ENCODE results near the gene USP12.

Gene USP12

GRCh38 chr13:27043013-27043412 lies 128.6 kb downstream of the USP12 start:
- DNase-seq (ENCODE audit: low read depth) = peak; percentile 94
- no peak overlapping the region for H3K4me3 ChIP-seq (ENCODE audit: low read depth, low read length)
- in situ Hi-C loops (cut with HindIII; ENCODE audit: low sequenced_read_pairs) = no loop called here
- TF ChIP-seq CTCF (IDR thresholded peaks at IDR 0.05; ENCODE audit: low read depth, low read length, missing control alignments) = no peak

GRCh38 chr13:27041341-27041740 lies 130.3 kb downstream of the USP12 start:
- DNase-seq (ENCODE audit: low read depth) = no peak
- TF ChIP-seq CTCF (IDR thresholded peaks at IDR 0.05; ENCODE audit: low read depth, low read length, missing control alignments) = no peak
- no peak overlapping the region for H3K4me3 ChIP-seq (ENCODE audit: low read depth, low read length)
- in situ Hi-C loops (cut with HindIII; ENCODE audit: low sequenced_read_pairs) = no loop called here

GRCh38 chr13:27040826-27041108 lies 130.8 kb downstream of the USP12 start:
- no peak for DNase-seq (ENCODE audit: low read depth)
- TF ChIP-seq CTCF (IDR thresholded peaks at IDR 0.05; ENCODE audit: low read depth, low read length, missing control alignments) = no peak
- in situ Hi-C loops (cut with HindIII; ENCODE audit: low sequenced_read_pairs) = no loop called here

GRCh38 chr13:27039171-27039701 lies 132.4 kb downstream of the USP12 start:
- in situ Hi-C loops (cut with HindIII; ENCODE audit: low sequenced_read_pairs) = loop anchor here (5.0 kb wide), 1 partner anchor 42 kb away; no protein-coding TSS in a partner anchor
- TF ChIP-seq CTCF (IDR thresholded peaks at IDR 0.05; ENCODE audit: low read depth, low read length, missing control alignments) = no peak

More at GRCh38 chr13:27040826-27041108, 130.8 kb downstream of the USP12 start:
- no peak overlapping the region for H3K4me3 ChIP-seq (ENCODE audit: low read depth, low read length)

GRCh38 chr13:27038323-27038722 lies 133.3 kb downstream of the USP12 start:
- DNase-seq (ENCODE audit: low read depth) = peak; percentile 76
- no peak for TF ChIP-seq CTCF (IDR thresholded peaks at IDR 0.05; ENCODE audit: low read depth, low read length, missing control alignments)
- in situ Hi-C loops (cut with HindIII; ENCODE audit: low sequenced_read_pairs) = loop anchor here (5.0 kb wide), 1 partner anchor 41 kb away; no protein-coding TSS in a partner anchor
- no peak overlapping the region for H3K4me3 ChIP-seq (ENCODE audit: low read depth, low read length)

More at GRCh38 chr13:27039171-27039701, 132.4 kb downstream of the USP12 start:
- H3K4me3 ChIP-seq (ENCODE audit: low read depth, low read length) = no peak overlapping the region
- DNase-seq (ENCODE audit: low read depth) = no peak

- no peak for TF ChIP-seq CTCF (IDR thresholded peaks at IDR 0.05; ENCODE audit: low read depth, low read length, missing control alignments)
- DNase-seq (ENCODE audit: low read depth) = no peak
- H3K4me3 ChIP-seq (ENCODE audit: low read depth, low read length) = no peak overlapping the region
- in situ Hi-C loops (cut with HindIII; ENCODE audit: low sequenced_read_pairs) = loop anchor here (5.0 kb wide), 1 partner anchor 40 kb away; no protein-coding TSS in a partner anchor
Measured at GRCh38 chr13:27037571-27037970, 134.0 kb downstream of the USP12 start.

Data from astrocyte of the cerebellum (primary cell).